CD4-positive, alpha-beta T cell treated with Interleukin-15 for 4 hours (primary cell): ENCODE measurements around the gene TMEM151A.

Experiments used
- DNase-seq: peaks from one replicate; pipeline ENCODE4 v3.0.0-alpha.2; 2020; ENCODE audit warnings: low spot score

The TMEM151A gene

DNA sequence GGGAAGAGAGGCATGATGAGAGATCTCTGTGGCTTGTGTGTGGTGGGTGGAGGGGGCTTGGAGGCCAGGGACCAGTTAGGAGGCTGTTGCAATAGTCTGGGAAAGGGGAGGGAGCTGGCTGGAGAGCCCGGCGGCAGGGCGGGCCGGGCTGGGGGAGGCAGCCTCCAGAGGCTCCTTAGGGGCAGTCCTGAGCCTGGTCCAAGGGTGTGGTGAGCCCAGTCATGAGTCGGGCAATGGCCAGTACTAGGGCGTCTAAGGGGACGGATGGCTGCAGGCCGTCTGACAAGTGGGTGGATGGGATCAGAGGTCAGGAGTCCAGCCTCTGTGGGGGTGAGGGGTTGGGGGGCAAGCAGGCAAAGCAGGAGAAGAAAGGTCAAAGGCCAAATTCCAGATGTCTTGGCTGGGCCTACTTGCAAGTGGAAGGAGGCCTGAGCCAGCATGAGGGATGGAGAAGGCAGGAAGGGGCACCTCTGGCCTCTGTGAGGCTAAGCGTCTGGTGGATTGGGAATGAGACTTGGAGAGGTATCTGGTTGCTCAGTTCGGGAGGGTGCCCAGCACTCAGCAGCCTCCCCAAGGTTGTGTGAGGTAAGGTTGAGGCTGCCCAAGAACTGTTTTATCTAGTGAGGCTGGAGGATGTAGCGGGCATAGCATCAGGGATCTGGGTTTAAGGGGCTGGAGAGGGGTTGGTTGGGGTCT is 31.2 kb downstream of the TMEM151A start:
- DNase-seq: no peak

DNA sequence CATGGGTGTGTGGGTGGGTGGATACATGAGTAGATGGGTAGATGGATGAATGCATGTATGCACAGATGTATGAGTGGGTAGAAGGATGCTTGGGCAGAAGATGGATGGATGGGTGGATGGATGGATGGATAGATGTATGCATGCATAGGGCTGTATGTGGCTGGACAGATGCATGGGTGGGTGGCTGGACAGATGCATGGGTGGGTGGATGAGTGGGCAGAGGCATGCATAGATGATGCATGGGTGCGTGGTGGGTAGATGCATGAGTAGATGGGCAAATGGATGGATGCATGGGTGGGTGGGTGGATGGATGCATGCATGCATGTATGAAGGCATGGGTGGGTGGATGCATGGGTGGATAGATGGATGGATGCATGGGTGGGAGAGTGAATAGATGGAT is 32.0 kb downstream of the TMEM151A start:
- DNase-seq: no peak

DNA sequence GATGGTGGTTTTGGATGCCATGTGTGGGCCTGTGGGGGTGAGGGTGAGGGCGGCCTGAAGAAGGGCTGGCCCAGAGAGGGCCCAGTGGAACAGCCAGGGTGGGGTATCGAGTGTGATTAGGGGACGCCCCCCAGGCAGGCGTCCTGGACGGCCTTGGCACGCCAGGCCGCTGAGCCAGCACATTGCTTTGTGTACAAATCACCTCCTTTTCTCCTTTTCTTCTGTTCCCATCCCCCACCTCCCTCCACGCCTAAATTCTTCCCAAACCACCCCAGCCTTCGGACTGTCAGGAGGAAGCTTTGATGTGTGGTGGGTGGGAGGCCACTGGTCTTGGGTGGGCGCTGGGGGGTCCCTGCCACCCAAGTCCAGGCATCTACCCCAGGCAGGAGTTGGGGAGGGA is 33.0 kb downstream of the TMEM151A start:
- DNase-seq: no peak

DNA sequence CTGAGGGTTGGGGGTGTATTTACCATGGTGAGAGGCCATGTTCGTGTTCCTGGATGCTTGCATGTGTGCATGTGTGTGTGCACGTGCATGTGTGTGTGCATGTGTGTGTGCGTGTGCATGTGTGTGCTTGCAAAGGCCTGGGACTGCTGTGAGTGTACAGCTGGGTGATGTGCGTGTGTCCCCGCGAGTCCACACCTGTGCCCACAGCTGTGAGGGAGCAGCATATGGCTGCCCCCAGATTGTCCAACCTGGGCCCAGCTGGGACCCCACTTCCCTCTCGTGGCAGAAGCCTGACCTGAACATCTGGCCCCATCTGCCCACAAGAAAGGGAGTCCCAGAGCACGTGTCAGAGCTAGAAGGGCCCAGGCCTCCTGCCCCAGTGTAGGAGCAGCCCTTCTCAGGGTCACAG is 33.6 kb downstream of the TMEM151A start:
- no peak for DNase-seq

DNA sequence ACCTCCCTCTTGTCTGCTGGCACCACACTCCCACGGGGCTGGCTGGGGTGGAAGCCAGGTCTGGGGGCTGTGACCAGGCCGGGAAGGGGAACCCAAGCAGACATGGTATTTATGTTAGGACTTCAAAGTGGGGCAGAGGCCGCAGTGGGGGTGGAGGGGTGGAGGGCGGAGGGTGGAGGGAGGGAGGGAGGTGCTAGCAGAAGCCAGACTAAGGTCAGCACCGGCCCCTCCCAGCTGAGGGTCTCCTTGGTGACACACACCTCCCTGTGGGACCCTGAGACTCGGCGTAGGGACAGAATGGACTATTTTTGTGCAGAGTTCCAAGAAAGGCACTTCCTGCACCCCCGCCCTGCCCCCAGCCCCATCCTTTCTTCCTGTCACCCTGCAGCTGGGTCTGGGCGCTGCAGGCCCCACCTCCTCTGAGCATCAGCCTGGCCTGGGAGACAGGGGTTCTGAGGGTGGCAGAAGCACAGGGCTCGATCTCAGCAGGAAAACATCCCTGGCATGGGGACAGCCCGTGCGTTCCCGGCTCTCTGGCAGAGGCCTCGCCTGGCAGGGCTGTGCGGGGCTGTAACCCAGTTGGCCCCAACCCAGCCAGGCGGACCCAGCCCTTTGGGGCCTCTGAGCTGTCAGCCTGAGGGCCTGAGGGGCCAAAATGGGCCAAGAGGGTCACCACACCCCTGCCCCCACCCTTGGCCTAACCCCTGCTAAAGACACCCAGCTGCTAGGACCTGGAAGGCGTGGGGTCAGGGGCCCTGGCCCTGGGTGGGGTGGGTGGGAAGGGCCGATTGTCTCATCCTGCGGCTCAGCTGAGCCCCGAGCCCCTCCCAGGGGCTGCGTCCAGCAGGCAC is 34.8 kb downstream of the TMEM151A start:
- DNase-seq: peak; percentile 23

DNA sequence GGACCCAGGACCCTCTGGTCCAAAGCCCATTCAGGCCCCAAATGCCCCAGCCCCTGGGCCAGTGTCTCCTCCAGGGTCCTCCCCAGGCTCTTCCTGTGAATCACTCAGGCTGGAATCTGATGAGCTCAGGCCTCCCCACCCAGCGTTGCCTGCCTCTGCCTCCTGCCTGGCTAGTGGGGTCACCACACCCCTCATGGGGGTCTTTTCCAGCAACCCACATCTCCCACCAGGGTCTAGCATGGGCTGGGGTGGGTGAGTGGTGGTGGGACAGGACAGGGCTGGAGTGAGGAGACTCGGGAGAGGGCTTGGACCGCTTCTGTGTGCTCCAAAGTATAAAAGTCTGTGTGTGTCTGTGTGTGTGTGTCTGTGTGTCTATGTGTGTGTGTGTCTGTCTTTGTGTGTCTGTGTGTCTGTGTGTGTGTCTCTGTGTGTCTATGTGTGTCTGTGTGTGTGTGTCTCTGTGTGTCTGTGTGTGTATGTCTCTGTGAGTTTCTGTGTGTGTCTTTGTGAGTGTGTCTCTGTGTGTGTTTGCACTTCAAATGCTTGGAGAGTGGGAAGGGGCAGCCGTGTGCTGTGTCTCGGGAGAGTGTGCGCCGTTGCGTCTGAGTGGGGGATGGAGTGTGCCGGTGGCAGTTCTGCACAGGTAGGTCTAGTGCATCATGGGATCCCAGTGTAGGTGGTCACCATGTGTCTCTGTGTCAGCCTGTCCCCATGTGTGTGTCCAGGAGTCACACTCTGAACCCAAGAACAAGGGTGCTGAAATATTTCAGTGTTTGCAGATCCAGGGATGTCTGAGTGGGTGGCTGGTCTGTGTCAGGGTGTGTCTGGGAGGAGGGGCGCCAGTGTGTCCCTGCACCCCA is 35.7 kb downstream of the TMEM151A start:
- DNase-seq: no peak

DNA sequence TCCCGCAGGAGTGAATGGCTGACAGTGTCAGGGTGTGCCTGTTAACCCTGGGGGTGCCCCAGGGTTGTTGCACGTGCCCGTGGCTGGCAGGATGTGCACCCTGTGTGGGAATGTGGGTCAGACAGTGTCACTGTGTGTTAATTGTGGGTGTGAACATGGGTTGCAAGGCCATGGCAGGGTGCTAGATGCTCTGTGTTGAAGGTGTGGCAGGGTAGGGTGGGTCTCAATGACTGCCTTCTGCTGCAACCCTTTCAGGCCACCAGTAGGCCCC is 36.3 kb downstream of the TMEM151A start:
- peak; percentile 42 for DNase-seq

DNA sequence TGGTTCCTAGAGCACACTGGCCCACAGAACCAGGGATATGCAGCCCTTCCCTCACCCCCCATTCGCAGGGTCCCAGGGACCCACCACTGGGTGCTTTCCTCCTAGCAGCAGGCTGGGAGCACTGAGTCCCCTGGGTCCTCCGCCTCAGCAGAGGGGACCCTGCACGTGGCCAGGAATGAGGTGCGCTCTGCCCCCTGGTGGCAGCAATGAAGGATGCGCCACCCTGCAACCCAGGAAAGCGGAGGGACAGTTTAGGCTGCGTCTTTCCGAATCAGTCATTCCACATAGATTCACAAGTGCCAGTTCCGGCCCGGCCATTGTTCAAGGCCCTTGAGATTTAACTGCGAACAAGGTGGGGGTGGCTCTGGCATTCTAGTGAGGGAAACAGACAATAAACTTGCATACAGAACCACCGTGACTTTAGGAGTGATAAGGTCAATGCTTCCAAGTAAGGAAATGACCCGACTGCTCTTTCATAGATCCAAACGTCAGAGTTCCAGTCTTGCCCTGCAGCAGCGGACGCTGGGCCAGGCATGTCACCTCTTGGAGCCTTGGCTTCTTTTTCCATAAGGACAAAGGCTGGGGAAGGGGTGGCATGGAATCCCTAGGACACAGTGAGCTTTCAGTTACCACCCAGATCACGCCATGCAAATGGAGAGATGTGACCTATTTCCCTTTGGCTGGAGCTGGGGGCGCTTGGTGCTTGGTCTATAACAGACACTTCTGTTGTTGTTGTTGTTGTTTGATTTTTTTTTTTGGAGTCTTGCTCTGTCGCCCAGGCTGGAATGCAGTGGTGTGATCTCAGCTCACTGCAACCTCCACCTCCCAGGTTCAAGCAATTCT is 36.8 kb downstream of the TMEM151A start:
- DNase-seq: peak; percentile 83

DNA sequence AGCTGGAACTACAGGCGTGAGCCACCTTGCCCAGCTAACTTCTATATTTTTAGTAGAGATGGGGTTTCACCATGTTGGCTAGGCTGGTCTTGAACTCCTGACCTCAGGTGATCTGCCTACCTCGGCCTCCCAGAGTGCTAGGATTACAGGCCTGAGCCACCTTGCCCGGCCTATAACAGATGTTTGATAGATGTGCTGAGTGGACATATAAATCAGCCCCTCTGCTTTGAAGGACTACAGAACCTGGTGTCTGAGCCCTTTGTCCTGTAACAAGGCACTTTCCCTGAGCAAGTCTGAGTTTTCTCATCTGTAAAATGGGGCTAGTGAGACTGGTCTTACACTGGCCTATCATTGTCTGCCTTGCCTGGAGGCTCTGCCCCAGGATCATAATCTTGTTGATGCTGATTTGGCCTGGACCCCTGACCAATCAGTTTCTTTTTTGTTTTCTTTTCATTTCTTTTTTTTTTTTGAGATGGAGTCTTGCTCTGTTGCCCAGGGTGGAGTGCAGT is 37.5 kb downstream of the TMEM151A start:
- no peak for DNase-seq

DNA sequence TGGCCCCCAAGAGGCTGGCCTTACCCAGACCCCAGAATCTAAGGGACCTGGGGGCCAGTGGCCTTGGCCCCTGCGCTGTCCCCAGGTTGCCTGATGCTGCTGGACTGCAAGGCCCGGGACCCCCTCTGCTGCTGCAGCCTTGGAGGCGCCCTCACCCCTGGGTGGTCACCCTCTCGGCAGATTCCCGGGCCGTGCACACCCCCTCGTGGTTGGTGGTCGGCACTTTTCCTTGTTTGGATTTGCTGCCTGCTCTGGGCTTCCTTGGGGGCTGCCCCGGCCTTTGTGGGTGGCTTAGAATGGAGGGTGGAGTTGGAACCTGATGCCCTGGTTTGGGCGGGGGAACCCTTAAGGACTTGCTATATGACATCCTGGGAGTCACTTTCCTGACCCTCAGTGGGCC is 39.2 kb downstream of the TMEM151A start:
- no peak for DNase-seq

DNA sequence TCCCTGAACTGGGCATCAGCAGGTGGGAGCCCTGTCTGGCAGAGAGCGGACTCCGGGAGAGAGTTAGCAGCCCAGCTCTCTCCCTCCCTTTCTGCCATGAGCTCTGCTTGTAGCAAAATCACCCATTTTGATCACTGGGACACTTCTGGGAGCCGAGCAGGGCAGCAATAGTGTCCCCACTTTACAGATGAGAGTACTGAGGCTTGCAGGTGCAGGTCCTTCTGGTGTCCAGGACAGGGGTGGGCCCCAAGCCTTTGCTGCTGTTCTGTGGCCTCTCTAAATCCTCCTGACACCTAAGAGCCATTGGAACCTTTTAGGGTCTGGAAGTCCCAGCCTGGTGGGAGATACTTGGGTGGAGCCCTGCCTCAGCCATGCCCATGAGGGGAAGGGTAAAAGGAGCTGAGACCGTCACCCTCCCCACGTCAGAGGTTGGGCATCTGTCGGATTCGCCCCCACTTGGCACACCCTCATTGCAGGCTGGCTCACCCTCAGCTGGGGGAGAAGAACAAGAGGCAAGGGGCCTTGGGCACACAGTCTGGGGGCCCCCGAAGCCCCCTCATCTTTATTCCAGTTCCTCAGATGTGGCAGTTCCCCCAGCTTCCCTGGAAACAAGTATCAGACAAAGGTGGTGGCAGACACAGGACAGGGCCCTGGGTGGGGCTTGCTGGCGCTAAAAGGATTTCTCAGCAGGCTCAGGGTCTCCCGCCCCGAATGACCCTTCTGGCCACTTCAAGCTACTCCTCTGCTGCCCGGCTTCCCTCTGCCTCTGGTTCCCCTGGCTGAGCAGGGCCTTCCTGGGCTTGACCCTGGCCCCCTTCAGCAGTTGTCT is 40.1 kb downstream of the TMEM151A start:
- no peak for DNase-seq

DNA sequence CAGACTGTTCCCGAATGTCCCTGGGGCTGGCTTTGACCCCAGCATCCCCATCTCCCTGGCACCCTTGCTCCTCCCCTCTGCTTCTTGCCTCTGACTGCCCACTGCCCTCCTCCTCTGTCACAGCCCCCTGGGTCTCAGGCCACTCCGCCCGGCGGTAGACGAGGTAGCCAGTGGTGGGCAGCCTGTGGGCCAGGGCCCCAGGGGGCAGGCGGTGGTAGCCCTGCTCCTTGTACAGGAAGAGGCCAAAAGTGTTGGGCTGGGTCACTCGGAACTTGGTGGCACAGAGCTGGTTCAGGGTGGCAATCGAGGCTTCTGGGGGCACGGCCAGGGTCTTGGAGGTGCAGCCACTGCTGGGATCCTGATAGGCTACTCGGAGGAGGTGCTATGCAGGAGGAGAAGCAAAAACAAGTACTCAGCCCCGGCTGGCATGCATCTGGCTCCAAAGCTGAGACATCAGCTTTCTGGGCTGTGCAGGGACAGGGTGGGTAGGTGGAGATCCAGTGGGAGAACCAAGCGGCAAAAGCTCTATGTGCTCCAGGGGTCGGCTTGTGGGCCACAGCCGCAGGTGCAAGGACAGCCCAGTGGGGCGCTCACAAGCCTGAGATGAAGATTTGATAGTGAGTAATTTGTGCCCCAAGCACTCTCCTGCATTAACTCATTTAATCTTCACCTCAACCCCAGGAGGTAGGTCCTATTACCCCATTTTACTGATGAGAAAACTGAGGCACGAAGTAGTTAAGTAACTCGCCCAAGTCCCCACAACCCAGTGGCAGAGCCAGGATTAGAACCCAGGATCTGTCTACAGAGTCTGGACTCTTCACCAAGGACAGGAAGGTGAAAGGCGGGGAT is 40.9 kb downstream of the TMEM151A start:
- no peak for DNase-seq

DNA sequence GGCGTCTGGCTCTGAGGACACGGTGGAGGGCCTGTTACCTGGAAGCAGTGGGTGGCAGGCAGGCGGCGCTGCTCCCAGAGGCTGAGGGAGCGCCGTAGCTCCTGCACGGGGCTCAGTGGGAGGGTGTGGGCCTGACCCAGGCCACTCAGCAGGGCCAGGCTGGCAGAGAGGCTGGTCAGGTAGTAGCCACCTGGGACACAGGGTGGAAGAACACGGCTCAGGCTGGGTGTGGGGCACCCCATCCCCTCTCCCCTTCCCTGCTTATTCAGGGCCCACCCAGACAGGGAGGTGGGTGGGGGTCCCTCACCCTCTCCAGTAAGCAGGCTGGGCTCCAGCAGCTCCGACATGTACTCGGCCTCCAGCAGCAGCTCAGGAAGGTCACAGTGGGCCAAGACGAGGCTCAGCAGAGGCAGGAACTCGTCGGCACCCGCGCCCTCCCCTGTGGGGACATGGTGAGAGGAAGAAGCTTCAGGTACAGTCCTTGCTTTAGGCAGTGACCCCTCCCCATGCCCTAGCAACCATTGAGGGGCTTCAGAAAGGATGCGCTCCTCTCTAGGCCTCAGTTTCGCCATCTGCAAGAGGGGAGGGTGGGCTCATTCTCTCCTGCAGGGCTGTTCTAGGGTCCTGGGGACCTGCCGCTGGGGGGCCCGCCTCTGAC is 41.7 kb downstream of the TMEM151A start:
- no peak for DNase-seq

DNA sequence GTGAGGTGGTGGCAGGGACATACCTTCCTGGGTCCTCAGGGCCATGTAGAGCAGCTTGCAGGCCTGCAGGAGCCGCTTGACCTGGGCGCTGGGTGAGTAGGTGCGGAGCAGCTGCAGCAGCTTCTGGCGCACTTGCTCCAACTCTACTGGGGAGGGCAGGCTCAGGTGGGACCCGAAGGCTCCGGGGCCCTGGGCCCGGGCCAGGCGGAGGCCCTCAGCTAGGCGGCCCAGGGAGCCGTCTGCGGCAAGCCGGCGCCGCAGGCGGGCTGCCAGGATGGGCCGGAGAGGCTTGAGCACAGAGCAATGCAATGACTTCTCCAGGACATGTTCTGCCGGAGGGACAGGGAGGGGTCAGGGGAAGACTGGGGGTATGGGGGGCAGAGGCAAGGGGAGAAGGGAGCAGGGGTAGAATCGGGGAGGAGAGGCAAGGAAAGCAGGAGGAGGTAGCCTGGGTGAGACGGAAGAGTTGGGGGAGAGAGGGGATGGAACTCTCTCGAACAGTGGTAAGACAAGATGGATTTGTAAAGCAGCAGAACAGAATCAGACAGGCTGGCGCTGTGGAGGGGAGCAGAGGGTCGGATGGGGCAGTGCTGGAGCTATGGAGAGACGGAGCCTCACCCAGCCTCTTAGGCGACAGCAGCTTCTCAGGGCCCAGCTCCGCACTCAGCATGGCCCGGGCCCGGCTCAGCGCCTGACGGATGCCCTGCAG is 42.4 kb downstream of the TMEM151A start:
- DNase-seq: no peak

DNA sequence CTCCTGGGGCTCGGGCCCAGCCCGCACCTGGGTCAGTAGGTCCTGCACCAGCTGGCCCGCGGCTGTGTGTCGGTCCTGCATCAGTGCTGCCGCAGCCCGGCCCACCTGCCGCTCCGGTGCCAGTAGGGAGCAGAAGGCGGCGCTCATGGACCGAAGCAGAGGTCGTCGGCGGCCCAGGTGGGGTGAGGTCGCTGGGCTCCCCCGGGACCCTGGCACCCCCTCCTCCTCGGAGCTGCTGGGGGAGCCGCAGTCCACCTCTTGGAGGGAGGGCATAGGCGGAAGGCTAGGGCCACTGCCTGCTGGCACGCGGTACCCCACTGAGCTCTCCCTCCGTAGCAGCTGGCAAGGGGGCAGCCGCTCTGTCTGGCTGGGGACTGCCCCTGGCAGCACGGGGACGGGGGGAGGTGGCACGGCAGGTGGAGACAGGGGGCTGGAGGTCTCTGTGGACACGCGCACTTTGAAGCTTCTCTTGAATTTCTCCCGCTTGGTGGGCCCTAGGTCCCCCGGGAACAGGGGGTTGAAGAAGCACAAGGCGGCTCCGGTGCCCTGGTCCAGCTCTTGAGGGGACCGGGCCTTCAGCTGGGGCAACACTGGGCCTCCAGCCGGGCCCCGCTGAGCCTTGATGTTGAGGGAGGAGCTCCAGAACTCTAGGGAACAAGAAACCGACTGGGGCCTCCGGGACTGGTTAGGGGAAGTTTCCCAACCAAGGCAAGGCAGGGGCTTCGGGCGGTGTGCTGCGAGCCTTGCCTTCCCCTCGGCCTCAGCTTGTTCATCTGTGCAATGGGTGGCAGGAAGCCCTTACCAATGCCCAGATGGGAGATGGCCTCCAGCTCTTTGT is 43.1 kb downstream of the TMEM151A start:
- no peak for DNase-seq

DNA sequence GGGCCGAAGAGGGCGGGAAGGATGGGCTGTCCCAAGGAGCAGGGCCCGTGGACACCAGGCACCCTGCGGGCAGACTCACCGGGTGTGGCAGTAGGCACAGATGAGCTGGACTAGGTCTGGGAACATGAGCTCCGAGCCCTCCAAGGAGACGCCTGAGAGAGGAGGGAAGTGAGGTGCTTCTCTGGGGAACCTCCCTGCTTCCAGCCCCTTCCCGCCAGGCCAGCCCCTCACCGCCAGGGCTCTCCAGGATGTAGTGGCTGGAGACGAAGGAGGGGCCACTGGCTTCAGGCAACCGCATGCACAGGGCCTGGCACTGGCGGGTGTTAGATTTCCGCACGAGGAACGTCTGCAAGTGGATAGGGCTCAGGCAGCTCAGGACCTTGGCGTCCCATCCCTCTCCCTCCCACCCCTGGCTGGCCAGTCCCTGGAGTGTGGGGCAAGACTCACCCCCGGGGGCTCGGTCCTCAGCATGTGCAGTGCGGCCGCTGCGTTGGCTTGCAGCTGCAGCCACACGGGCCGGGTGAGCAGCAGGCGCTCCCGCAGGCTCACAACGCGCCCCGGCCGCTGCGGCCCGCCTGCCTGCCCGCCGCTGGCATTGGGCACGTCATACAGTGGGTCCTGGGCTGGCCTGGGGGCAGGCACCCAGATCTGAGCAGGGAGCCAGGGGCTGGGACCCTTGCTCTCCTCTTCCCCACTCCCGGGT is 44.0 kb downstream of the TMEM151A start:
- no peak for DNase-seq
